Vagina (tissue), 2 donors: Measurements from ENCODE around the gene DSCAML1. TPM values are rescaled to one million over a fixed set of nuclear protein-coding genes. Genes with fewer than 3 reads are reported as not detected.

Source experiments
- DNase-seq, 2 donors: peaks; one replicate each; pipeline ENCODE4 v3.0.0-alpha.2; 2017; ENCODE audit errors: extremely low spot score in 2 of 2
- H3K27ac ChIP-seq: fragments of 200-600 bp; sonication (generic); one replicate; pipeline ENCODE4 v1.5.1; 2019
- H3K27me3 ChIP-seq: fragments of 200-600 bp; sonication (generic); one replicate; pipeline ENCODE4 v1.5.1; 2019
- H3K36me3 ChIP-seq, 2 donors: fragments of 200-600 bp; sonication (generic); one replicate each; pipeline ENCODE4 v1.5.1; 2017 to 2019
- H3K4me1 ChIP-seq: fragments of 200-600 bp; sonication (generic); one replicate; pipeline ENCODE4 v1.5.1; 2019
- H3K4me3 ChIP-seq, 2 donors: fragments of 200-600 bp; sonication (generic); 1 replicate in 1 of 2; 2 replicates in 1 of 2; pipeline ENCODE4 v1.5.1; 2016 to 2019
- H3K9me3 ChIP-seq: fragments of 200-600 bp; sonication (generic); one replicate; pipeline ENCODE4 v1.5.1; 2019
- POLR2A ChIP-seq, 2 donors: fragments of 450-650 bp; IDR thresholded peaks; one replicate each; pipeline ENCODE4 v1.6.1; 2017; ENCODE audit warnings: antibody characterized with exemption in 2 of 2, mild to moderate bottlenecking in 2 of 2, moderate library complexity in 2 of 2
- POLR2AphosphoS5 ChIP-seq, 2 donors: sonication (generic); formaldehyde crosslinking; IDR thresholded peaks; one replicate each; pipeline ENCODE4 v1.9.0; 2017; ENCODE audit warnings: antibody characterized with exemption in 2 of 2, mild to moderate bottlenecking in 2 of 2, low read depth in 1 of 2; ENCODE audit not compliant: insufficient read depth in 1 of 2
- intact Hi-C: fragments of 100-400 bp; cut with DNase I; formaldehyde crosslinking; loops from one replicate; pipeline ENCODE4 v1.15.1; 2023
- total RNA-seq: library from RNA; depleted of rRNA; stranded (reverse); fragments of >200 nt; gene quantifications from one replicate; pipeline ENCODE4 v1.2.3, GENCODE V29; 2016
- TF ChIP-seq, protein P1 (sequence below), 3 experiments: fragments of 450-650 bp in 2 of 3; fragments of 200-600 bp in 1 of 3; sonication (generic) in 1 of 3; IDR thresholded peaks; one replicate each; pipeline ENCODE4 v1.5.1; 2017 to 2019; ENCODE audit warnings: antibody characterized with exemption in 3 of 3, mild to moderate bottlenecking in 2 of 3, moderate library complexity in 2 of 3

Gene DSCAML1
- total RNA-seq, 1 donor from 2014 or later, result 0.25 TPM

DNA sequence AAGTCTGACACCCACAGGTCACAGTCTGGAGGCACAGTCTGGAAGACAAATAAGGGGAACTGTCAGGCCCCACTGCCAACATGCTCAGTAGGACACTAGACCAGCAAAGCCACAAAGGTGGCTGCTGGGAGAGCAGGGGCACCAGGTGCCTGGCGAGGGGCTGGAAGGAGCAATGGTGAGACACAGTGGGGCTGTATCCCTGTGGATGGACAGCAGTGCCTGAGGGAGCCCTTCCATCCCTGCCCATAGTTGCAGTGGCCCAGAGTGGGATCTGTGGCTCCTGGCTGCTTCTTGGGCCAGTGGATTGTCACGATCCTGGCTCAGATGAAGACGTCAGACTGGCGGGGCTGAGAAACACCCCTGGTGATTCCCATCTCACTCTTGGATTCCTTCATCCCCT is 154.6 kb downstream of the DSCAML1 start:
- intact Hi-C loops, result no loop called here
- no peak overlapping the region for H3K27ac ChIP-seq
- TF ChIP-seq, protein P1, sequence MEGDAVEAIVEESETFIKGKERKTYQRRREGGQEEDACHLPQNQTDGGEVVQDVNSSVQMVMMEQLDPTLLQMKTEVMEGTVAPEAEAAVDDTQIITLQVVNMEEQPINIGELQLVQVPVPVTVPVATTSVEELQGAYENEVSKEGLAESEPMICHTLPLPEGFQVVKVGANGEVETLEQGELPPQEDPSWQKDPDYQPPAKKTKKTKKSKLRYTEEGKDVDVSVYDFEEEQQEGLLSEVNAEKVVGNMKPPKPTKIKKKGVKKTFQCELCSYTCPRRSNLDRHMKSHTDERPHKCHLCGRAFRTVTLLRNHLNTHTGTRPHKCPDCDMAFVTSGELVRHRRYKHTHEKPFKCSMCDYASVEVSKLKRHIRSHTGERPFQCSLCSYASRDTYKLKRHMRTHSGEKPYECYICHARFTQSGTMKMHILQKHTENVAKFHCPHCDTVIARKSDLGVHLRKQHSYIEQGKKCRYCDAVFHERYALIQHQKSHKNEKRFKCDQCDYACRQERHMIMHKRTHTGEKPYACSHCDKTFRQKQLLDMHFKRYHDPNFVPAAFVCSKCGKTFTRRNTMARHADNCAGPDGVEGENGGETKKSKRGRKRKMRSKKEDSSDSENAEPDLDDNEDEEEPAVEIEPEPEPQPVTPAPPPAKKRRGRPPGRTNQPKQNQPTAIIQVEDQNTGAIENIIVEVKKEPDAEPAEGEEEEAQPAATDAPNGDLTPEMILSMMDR (IDR thresholded peaks at IDR 0.05), result no peak
- TF ChIP-seq POLR2A (IDR thresholded peaks at IDR 0.05) (no peak), POLR2AphosphoS5 (IDR thresholded peaks at IDR 0.05; ENCODE audit: insufficient read depth in 1 of 2, low read depth in 1 of 2) (no peak)

GRCh38 chr11:117641008-117641915 is 155.8 kb downstream of the DSCAML1 start:
- H3K9me3 ChIP-seq, result no peaks in the 10 kb centered on the region
- no peaks in the 10 kb centered on the region for H3K27me3 ChIP-seq
- no peaks in the 10 kb centered on the region for H3K36me3 ChIP-seq
- no peak for TF ChIP-seq POLR2A (IDR thresholded peaks at IDR 0.05)
- TF ChIP-seq, protein P1 (IDR thresholded peaks at IDR 0.05), result no peak
- TF ChIP-seq POLR2AphosphoS5 (IDR thresholded peaks at IDR 0.05; ENCODE audit: insufficient read depth in 1 of 2, low read depth in 1 of 2), result no peak
- H3K27ac ChIP-seq, result no peak overlapping the region
- no peak overlapping the region for H3K4me3 ChIP-seq
- intact Hi-C loops, result no loop called here
- DNase-seq, result no peak
- no peaks in the 10 kb centered on the region for H3K4me1 ChIP-seq

More for the DNA sequence above, 154.6 kb downstream of the DSCAML1 start:
- Histone ChIP-seq H3K4me1 (no peaks in the 10 kb centered on the region), H3K36me3 (no peaks in the 10 kb centered on the region), H3K27me3 (no peaks in the 10 kb centered on the region), H3K9me3 (no peaks in the 10 kb centered on the region), H3K4me3 (no peak overlapping the region)
- no peak for DNase-seq

- no peak for DNase-seq
- Histone ChIP-seq H3K9me3 (no peaks in the 10 kb centered on the region), H3K36me3 (no peaks in the 10 kb centered on the region), H3K27ac (no peak overlapping the region), H3K4me1 (peaks cover 4% of the 10 kb centered on the region), H3K27me3 (no peaks in the 10 kb centered on the region), H3K4me3 (no peak overlapping the region)
- TF ChIP-seq POLR2A (IDR thresholded peaks at IDR 0.05) (no peak), POLR2AphosphoS5 (IDR thresholded peaks at IDR 0.05; ENCODE audit: insufficient read depth in 1 of 2, low read depth in 1 of 2) (no peak)
- TF ChIP-seq, protein P1 (IDR thresholded peaks at IDR 0.05), result no peak
- intact Hi-C loops, result no loop called here
Measured at GRCh38 chr11:117640041-117640440, 157.0 kb downstream of the DSCAML1 start.

DNA sequence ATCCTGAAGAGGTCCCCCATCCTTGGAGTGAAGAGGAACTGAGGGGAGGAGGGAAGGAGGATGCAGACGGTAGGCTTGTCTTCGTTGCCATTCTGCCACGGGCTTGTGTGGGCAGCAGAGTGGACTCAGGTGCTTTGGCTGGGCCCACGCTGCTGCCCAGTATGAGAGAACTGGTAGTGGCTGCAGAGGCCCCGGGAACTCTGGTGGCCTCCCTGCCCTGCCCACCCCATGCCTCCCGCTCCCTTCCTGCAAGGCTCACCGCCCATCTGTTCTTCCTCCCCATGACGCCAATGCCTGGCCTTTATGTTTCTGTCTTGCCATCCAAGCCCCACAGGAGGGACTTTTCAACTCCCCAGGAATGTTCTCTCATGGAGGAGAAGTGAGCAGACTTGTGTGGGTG is 157.4 kb downstream of the DSCAML1 start:
- Histone ChIP-seq H3K9me3 (no peaks in the 10 kb centered on the region), H3K36me3 (no peaks in the 10 kb centered on the region), H3K4me3 (no peak overlapping the region), H3K4me1 (peaks cover 4% of the 10 kb centered on the region), H3K27ac (no peak overlapping the region), H3K27me3 (no peaks in the 10 kb centered on the region)
- TF ChIP-seq POLR2A (IDR thresholded peaks at IDR 0.05) (no peak), POLR2AphosphoS5 (IDR thresholded peaks at IDR 0.05; ENCODE audit: insufficient read depth in 1 of 2, low read depth in 1 of 2) (no peak)
- TF ChIP-seq, protein P1 (IDR thresholded peaks at IDR 0.05), result no peak
- DNase-seq, result no peak
- intact Hi-C loops, result no loop called here
